Naive thymus-derived CD4-positive, alpha-beta T cell (primary cell): ENCODE data around the gene SKAP1. TPM values are rescaled to one million over a fixed set of nuclear protein-coding genes. Genes with fewer than 3 reads are reported as not detected.

Source experiments
- ATAC-seq: fragments of 150-1000 bp; cut with Tn5 transposase; 2 replicates; pipeline ENCODE4 v1.10.0; 2021; ENCODE audit warnings: mild to moderate bottlenecking, moderate library complexity
- CTCF ChIA-PET: fragments of 350-600 bp; sonication (Branson Sonifier 250); formaldehyde crosslinking; loops from one replicate; lab custom pipeline; 2021; ENCODE audit warnings: antibody characterized with exemption; lab: Charles Lee
- POLR2A ChIA-PET: fragments of 350-600 bp; sonication (Branson Sonifier 250); formaldehyde crosslinking; loops from one replicate; lab custom pipeline; 2021; ENCODE audit warnings: antibody characterized with exemption, inconsistent platforms; lab: Charles Lee
- DNase-seq, 9 donors: peaks; one replicate each; pipeline versions ENCODE4 v3.0.0 to v3.0.0-alpha.2; 2020 to 2022; ENCODE audit warnings: mixed read lengths in 1 of 9
- H3K27ac ChIP-seq: one replicate; pipeline ENCODE4 v1.7.0; 2013; ENCODE audit warnings: mild to moderate bottlenecking, low read depth, low read length, moderate library complexity
- H3K27me3 ChIP-seq, 2 donors: one replicate each; pipeline ENCODE4 v1.7.0; 2013; ENCODE audit warnings: low read length in 2 of 2, mild to moderate bottlenecking in 2 of 2, moderate library complexity in 2 of 2; ENCODE audit not compliant: control insufficient read depth in 2 of 2, insufficient read depth in 2 of 2
- H3K36me3 ChIP-seq, 3 experiments: 1 replicate in 2 of 3; 2 replicates in 1 of 3; pipeline ENCODE4 v1.7.0; 2013; ENCODE audit warnings: low read length in 3 of 3, mild to moderate bottlenecking in 3 of 3, moderate library complexity in 1 of 3; ENCODE audit not compliant: insufficient read depth in 3 of 3, control insufficient read depth in 2 of 3
- H3K4me1 ChIP-seq, 2 donors: one replicate each; pipeline ENCODE4 v1.7.0; 2013; ENCODE audit warnings: low read length in 2 of 2, mild to moderate bottlenecking in 2 of 2, moderate library complexity in 1 of 2; ENCODE audit not compliant: control insufficient read depth in 2 of 2, insufficient read depth in 2 of 2
- H3K4me3 ChIP-seq: 2 replicates; pipeline ENCODE4 v1.7.0; 2013; ENCODE audit warnings: mild to moderate bottlenecking, low read length
- H3K9me3 ChIP-seq, 3 experiments: 1 replicate in 2 of 3; 2 replicates in 1 of 3; pipeline ENCODE4 v1.7.0; 2013; ENCODE audit warnings: low read length in 3 of 3; ENCODE audit not compliant: control insufficient read depth in 2 of 3
- H3K27ac Mint-ChIP-seq, 9 donors: one replicate each; pipeline ENCODE4 v1.8.0; 2020 to 2022; ENCODE audit warnings: mixed read lengths in 9 of 9, mild to moderate bottlenecking in 8 of 9, moderate library complexity in 5 of 9, inconsistent platforms in 2 of 9
- H3K27me3 Mint-ChIP-seq, 5 donors: one replicate each; pipeline ENCODE4 v1.8.0; 2021 to 2022; ENCODE audit warnings: mixed read lengths in 5 of 5, mild to moderate bottlenecking in 1 of 5
- H3K36me3 Mint-ChIP-seq, 5 donors: one replicate each; pipeline ENCODE4 v1.8.0; 2020 to 2022; ENCODE audit warnings: mixed read lengths in 5 of 5, mild to moderate bottlenecking in 3 of 5, inconsistent platforms in 1 of 5
- H3K4me1 Mint-ChIP-seq, 7 donors: one replicate each; pipeline ENCODE4 v1.8.0; 2020 to 2022; ENCODE audit warnings: mixed read lengths in 7 of 7, mild to moderate bottlenecking in 3 of 7, inconsistent platforms in 1 of 7
- H3K4me3 Mint-ChIP-seq, 10 donors: one replicate each; pipeline ENCODE4 v1.8.0; 2020 to 2022; ENCODE audit warnings: mild to moderate bottlenecking in 10 of 10, mixed read lengths in 10 of 10, moderate library complexity in 6 of 10, inconsistent platforms in 2 of 10
- H3K9me3 Mint-ChIP-seq, 11 donors: one replicate each; pipeline ENCODE4 v1.8.0; 2020 to 2022; ENCODE audit warnings: mixed read lengths in 11 of 11, mild to moderate bottlenecking in 4 of 11, inconsistent platforms in 1 of 11, moderate library complexity in 1 of 11
- intact Hi-C, 2 donors: fragments of 100-400 bp; cut with micrococcal nuclease; formaldehyde crosslinking; loops; one replicate each; pipeline ENCODE4 v1.15.1; 2023
- polyA plus RNA-seq, 2 donors: library from polyadenylated mRNA; unstranded; fragments of 300-500 nt; fragmentation: Illumina TruSeq; gene quantifications; one replicate each; pipeline ENCODE4 v1.2.3, GENCODE V29; 2021
- total RNA-seq, 6 experiments: library from RNA in 5 of 6; stranded (reverse) in 5 of 6; gene quantifications; 1 replicate in 5 of 6; 2 replicates in 1 of 6; pipeline ENCODE4 v1.2.3 and lab custom pipeline; 2021 to 2026

SKAP1 gene
- total and polyA plus RNA-seq, 7 experiments from 2014 or later: 99.3 to 289 (median 109) TPM

GRCh38 chr17:48335146-48335784, 94.7 kb downstream of the SKAP1 start:
- Mint-ChIP-seq H3K27me3 (no peaks in the 10 kb centered on the region), H3K4me3 (no peak overlapping the region), H3K36me3 (peaks cover 0 to 13% (median 4%) of the 10 kb centered on the region in 5 donors), H3K9me3 (no peaks in the 10 kb centered on the region), H3K27ac (no peak overlapping the region), H3K4me1 (peaks cover 3 to 29% (median 14%) of the 10 kb centered on the region in 7 donors)
- ATAC-seq (no peak), DNase-seq (no peak)
- CTCF ChIA-PET: interaction anchor here (0.6 to 4.3 kb wide), 14 partner anchors 9 to 309 kb away, joined by 3 to 47 read pairs (median 6); partner anchors contain the start of gene HOXB5
- H3K4me1 ChIP-seq: peaks cover 0 to 3% of the 10 kb centered on the region in 2 donors
- no peak overlapping the region for H3K4me3 ChIP-seq
- intact Hi-C loops: loop anchor here in 1 of 2 donors (5.0 to 10.0 kb wide), 2 partner anchors 122 to 310 kb away; no protein-coding TSS in a partner anchor
- POLR2A ChIA-PET: interaction anchor here (0.6 to 1.0 kb wide), 3 partner anchors 252 to 267 kb away, joined by 4 read pairs; partner anchors contain the start of gene HOXB5
- H3K27ac ChIP-seq: no peak overlapping the region
- no peaks in the 10 kb centered on the region for H3K9me3 ChIP-seq
- peaks cover 0 to 3% (median 3%) of the 10 kb centered on the region in 3 experiments for H3K36me3 ChIP-seq
- H3K27me3 ChIP-seq: no peaks in the 10 kb centered on the region

GRCh38 chr17:48333034-48333530, 96.9 kb downstream of the SKAP1 start:
- Histone ChIP-seq H3K27me3 (no peaks in the 10 kb centered on the region), H3K27ac (no peak overlapping the region), H3K9me3 (no peaks in the 10 kb centered on the region), H3K36me3 (peaks cover 0 to 3% (median 3%) of the 10 kb centered on the region in 3 experiments), H3K4me1 (peaks cover 0 to 3% of the 10 kb centered on the region in 2 donors), H3K4me3 (no peak overlapping the region)
- H3K27ac Mint-ChIP-seq: no peak overlapping the region
- ATAC-seq (no peak), DNase-seq (no peak)
- POLR2A ChIA-PET: no interaction called here
- H3K9me3 Mint-ChIP-seq: no peaks in the 10 kb centered on the region
- peaks cover 0 to 20% (median 7%) of the 10 kb centered on the region in 5 donors for H3K36me3 Mint-ChIP-seq
- peaks cover 8 to 38% (median 28%) of the 10 kb centered on the region in 7 donors for H3K4me1 Mint-ChIP-seq
- H3K27me3 Mint-ChIP-seq: no peaks in the 10 kb centered on the region
- CTCF ChIA-PET: interaction anchor here (0.5 to 4.3 kb wide), 10 partner anchors 10 to 316 kb away, joined by 3 to 47 read pairs (median 3); partner anchors contain the start of gene HOXB5
- no peak overlapping the region for H3K4me3 Mint-ChIP-seq
- intact Hi-C loops: loop anchor here in 1 of 2 donors (10.0 kb wide), 1 partner anchor 308 kb away; no protein-coding TSS in a partner anchor

GRCh38 chr17:48330887-48331286, 99.1 kb downstream of the SKAP1 start:
- H3K27ac Mint-ChIP-seq: no peak overlapping the region
- DNase-seq: no peak

GRCh38 chr17:48330421-48330820, 99.6 kb downstream of the SKAP1 start:
- CTCF ChIA-PET: interaction anchor here (0.7 kb wide), 1 partner anchor 430 kb away, joined by 3 read pairs; no protein-coding TSS in a partner anchor

More at GRCh38 chr17:48330887-48331286, 99.1 kb downstream of the SKAP1 start:
- no peak for ATAC-seq
- ChIA-PET CTCF (interaction anchor here (0.7 to 1.2 kb wide), 2 partner anchors 270 to 430 kb away, joined by 3 to 4 read pairs; no protein-coding TSS in a partner anchor), POLR2A (no interaction called here)
- no peak overlapping the region for H3K4me3 ChIP-seq
- H3K4me3 Mint-ChIP-seq: no peak overlapping the region
- peaks cover 0 to 3% (median 3%) of the 10 kb centered on the region in 3 experiments for H3K36me3 ChIP-seq
- H3K4me1 ChIP-seq: no peaks in the 10 kb centered on the region
- H3K9me3 Mint-ChIP-seq: no peaks in the 10 kb centered on the region
- H3K27me3 Mint-ChIP-seq: no peaks in the 10 kb centered on the region
- H3K36me3 Mint-ChIP-seq: peaks cover 0 to 26% (median 9%) of the 10 kb centered on the region in 5 donors
- H3K9me3 ChIP-seq: no peaks in the 10 kb centered on the region
- intact Hi-C loops: loop anchor here in 1 of 2 donors (10.0 kb wide), 1 partner anchor 306 kb away; no protein-coding TSS in a partner anchor
- peaks cover 6 to 32% (median 25%) of the 10 kb centered on the region in 7 donors for H3K4me1 Mint-ChIP-seq
- no peaks in the 10 kb centered on the region for H3K27me3 ChIP-seq
- no peak overlapping the region for H3K27ac ChIP-seq

GRCh38 chr17:48328457-48328856, 101.6 kb downstream of the SKAP1 start:
- Histone ChIP-seq H3K27ac (no peak overlapping the region), H3K4me3 (no peak overlapping the region), H3K36me3 (peaks cover 0 to 3% (median 3%) of the 10 kb centered on the region in 3 experiments), H3K9me3 (no peaks in the 10 kb centered on the region), H3K27me3 (no peaks in the 10 kb centered on the region), H3K4me1 (no peaks in the 10 kb centered on the region)
- ChIA-PET CTCF (no interaction called here), POLR2A (interaction anchor here (0.7 kb wide), 1 partner anchor 33 kb away, joined by 3 read pairs; no protein-coding TSS in a partner anchor)
- Mint-ChIP-seq H3K27ac (peak overlapping the region in 3 of 9 donors; percentile 28 to 54 (median 31)), H3K4me1 (peaks cover 7 to 35% (median 23%) of the 10 kb centered on the region in 7 donors), H3K9me3 (no peaks in the 10 kb centered on the region), H3K4me3 (no peak overlapping the region), H3K27me3 (no peaks in the 10 kb centered on the region), H3K36me3 (peaks cover 0 to 28% (median 7%) of the 10 kb centered on the region in 5 donors)
- ATAC-seq: no peak
- intact Hi-C loops: no loop called here
- DNase-seq: no peak

More at GRCh38 chr17:48330421-48330820, 99.6 kb downstream of the SKAP1 start:
- H3K27ac ChIP-seq: no peak overlapping the region
- Mint-ChIP-seq H3K27ac (peak overlapping the region in 1 of 9 donors; percentile 54), H3K9me3 (no peaks in the 10 kb centered on the region), H3K36me3 (peaks cover 0 to 28% (median 7%) of the 10 kb centered on the region in 5 donors), H3K4me3 (no peak overlapping the region), H3K4me1 (peaks cover 5 to 32% (median 23%) of the 10 kb centered on the region in 7 donors), H3K27me3 (no peaks in the 10 kb centered on the region)
- no peaks in the 10 kb centered on the region for H3K27me3 ChIP-seq
- intact Hi-C loops: loop anchor here in 1 of 2 donors (10.0 kb wide), 1 partner anchor 306 kb away; no protein-coding TSS in a partner anchor
- ATAC-seq: no peak
- no peaks in the 10 kb centered on the region for H3K4me1 ChIP-seq
- DNase-seq: no peak
- POLR2A ChIA-PET: interaction anchor here (0.6 kb wide), 1 partner anchor 373 kb away, joined by 3 read pairs; no protein-coding TSS in a partner anchor
- peaks cover 0 to 3% (median 3%) of the 10 kb centered on the region in 3 experiments for H3K36me3 ChIP-seq
- H3K9me3 ChIP-seq: no peaks in the 10 kb centered on the region
- no peak overlapping the region for H3K4me3 ChIP-seq

GRCh38 chr17:48326310-48326709, 103.7 kb downstream of the SKAP1 start:
- intact Hi-C loops: no loop called here
- H3K27me3 Mint-ChIP-seq: no peaks in the 10 kb centered on the region
- DNase-seq: no peak
- H3K4me3 Mint-ChIP-seq: no peak overlapping the region
- no peaks in the 10 kb centered on the region for H3K9me3 ChIP-seq
- peaks cover 0 to 3% (median 0%) of the 10 kb centered on the region in 3 experiments for H3K36me3 ChIP-seq
- ChIA-PET POLR2A (no interaction called here), CTCF (interaction anchor here (0.7 to 1.3 kb wide), 3 partner anchors 10 to 167 kb away, joined by 3 to 6 read pairs (median 4); no protein-coding TSS in a partner anchor)
- H3K4me1 Mint-ChIP-seq: peaks cover 14 to 44% (median 32%) of the 10 kb centered on the region in 7 donors
- H3K36me3 Mint-ChIP-seq: peaks cover 0 to 33% (median 7%) of the 10 kb centered on the region in 5 donors
- H3K4me1 ChIP-seq: no peaks in the 10 kb centered on the region
- H3K27ac Mint-ChIP-seq: no peak overlapping the region
- H3K4me3 ChIP-seq: no peak overlapping the region
- H3K27me3 ChIP-seq: no peaks in the 10 kb centered on the region
- no peak overlapping the region for H3K27ac ChIP-seq
- ATAC-seq: no peak
- no peaks in the 10 kb centered on the region for H3K9me3 Mint-ChIP-seq
